COLO668 (cell line): ENCODE results near the gene FHOD3.

Experiments used
- DNase-seq: peaks from one replicate; lab custom pipeline; 2025; ENCODE audit not compliant: unreplicated experiment; lab: John Stamatoyannopoulos, UW

FHOD3 gene

GRCh38 chr18:36321658-36322407, 24.3 kb downstream of the FHOD3 start:
- DNase-seq: no peak

DNA sequence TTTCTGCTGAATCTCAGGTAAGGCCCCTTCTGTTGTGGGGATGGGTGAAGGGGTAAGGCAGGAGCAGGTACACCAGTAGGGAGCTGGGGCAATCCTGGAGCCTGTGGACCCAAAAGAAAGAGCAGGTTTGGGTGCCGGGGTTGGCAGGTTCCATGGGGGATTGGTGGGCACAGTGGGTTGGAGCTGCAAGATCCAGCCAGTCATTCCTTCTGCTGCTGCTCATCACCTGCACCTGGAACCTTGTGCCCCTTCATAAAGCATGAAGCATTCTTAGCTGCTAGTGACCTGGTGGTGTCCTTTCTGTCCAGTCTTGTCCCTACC, 24.9 kb downstream of the FHOD3 start:
- DNase-seq: no peak

- no peak for DNase-seq
Measured at GRCh38 chr18:36322734-36323133, 25.2 kb downstream of the FHOD3 start.

- no peak for DNase-seq
Measured at GRCh38 chr18:36323421-36323820, 25.9 kb downstream of the FHOD3 start.

- no peak for DNase-seq
Measured at GRCh38 chr18:36325846-36326245, 28.3 kb downstream of the FHOD3 start.

GRCh38 chr18:36326771-36327170, 29.3 kb downstream of the FHOD3 start:
- DNase-seq: no peak

- no peak for DNase-seq
Measured at GRCh38 chr18:36327352-36328316, 30.1 kb downstream of the FHOD3 start.

DNA sequence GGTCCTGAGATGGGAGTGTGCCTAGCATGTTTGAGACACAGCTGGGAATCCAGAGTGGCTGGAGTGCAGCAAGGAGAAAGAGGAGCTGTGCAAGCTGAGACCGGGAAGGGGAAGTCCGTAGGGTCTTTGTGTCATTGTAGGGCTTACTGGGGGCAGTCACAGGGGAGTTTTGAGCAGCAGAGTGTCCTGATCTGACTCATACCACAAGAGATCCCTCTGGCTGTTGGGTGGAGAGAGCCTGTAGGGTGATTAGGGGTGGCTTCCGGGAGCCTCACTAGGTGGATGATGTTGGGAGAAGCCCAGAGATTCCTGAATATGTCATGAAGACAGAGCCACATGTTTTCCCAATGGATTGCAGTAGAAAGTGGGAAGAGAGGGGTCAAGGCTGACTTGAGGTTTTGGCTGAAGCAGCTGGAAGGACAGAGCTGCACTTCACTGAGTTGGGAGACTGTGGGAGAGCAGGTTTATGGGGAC, 30.9 kb downstream of the FHOD3 start:
- DNase-seq: no peak

DNA sequence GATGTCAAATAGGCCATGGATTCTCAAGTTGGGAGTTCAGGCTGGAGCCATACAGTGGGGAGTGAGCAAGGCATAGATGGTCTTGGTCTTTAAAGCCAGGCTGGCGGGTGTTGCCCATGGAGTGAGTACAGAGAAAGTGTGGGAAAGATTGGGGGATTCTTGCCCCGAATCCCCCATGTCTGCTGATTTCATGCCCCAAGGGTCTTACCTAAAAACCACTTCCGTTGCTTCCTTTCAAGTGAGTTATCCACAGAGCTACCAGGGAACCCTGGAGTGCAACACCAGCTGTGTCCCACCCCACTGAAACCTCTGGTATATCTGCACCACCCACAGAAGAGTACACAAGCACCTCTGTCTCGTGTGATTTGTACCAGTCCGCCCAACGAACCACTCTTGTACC, 31.4 kb downstream of the FHOD3 start:
- no peak for DNase-seq

DNA sequence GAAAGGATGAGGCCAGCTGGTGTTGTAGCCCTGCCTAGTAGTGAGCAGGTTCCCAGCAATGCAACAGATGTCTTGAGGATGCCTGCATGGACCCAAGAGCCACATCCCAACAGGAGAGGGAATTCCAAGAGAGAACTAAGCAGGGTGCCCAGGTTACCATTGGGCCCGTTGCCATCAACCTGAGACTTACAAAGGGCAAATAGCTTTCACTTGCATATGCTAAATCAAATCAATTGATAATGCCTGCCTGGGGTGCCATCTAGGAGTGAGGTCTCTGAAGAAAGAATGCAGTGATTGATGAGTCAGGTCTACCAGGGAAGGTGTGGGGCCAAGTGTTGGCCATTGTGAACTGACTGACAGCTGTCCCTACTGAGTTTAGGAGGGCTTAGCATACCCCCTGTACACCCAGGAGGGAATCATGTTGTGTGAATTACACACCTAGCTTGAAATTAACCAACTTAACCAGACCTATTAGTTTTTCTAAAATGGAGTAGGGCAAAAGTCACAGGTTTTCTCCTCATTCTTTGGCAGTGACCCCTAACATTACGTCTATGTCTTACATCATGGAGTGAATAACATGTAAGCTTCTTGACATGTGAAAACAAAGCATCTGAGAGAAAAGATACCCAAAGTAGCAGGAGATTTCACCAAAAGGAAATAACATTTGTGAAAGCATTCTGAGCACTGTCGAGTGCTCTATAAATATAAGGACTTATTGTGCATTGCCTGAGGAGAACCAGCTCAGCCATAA, 32.3 kb downstream of the FHOD3 start:
- DNase-seq: no peak

- DNase-seq: no peak
Measured at GRCh38 chr18:36330435-36331052, 33.0 kb downstream of the FHOD3 start.

DNA sequence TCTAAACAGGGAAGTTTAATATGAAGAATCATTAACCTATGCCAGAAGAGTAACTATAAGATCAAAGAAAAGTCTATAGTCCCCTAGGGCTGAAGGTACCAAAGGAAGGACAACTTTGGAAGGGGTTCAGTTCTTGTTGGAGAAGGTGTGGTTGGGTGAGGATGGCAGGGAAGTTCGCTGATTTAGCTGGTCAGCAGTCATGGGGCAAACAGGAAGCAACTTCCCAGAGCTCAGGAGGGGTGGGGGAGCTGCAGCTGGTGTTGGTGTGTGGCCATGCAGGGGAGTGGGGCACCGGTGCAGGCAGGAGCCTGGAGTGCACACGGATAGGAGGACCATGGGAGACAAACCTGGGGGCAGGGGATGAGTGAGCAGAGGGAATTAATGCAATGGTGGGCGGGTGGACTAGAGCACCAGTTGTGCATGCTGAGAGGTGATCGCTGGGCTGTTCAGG, 34.0 kb downstream of the FHOD3 start:
- DNase-seq: no peak

DNA sequence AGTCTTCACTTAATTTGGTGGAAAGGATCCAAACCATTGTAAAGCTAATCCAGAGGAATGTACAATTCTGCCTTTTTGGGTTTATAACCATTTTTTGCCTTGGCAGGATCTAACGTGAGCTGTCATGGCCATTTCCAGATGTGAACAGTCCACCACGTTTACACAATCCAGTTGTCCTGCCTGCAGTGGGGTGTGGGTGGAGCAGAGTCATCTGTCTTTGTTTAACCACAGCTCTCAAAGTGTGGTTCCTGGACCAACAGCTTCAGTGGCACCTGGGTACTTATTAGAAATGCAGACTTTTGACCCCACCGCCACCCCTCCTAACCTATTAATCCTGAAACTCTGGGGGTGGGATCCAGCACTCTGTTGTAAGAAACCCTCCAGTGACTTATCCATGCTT, 35.9 kb downstream of the FHOD3 start:
- DNase-seq: no peak

- no peak for DNase-seq
Measured at GRCh38 chr18:36334798-36335197, 37.3 kb downstream of the FHOD3 start.

DNA sequence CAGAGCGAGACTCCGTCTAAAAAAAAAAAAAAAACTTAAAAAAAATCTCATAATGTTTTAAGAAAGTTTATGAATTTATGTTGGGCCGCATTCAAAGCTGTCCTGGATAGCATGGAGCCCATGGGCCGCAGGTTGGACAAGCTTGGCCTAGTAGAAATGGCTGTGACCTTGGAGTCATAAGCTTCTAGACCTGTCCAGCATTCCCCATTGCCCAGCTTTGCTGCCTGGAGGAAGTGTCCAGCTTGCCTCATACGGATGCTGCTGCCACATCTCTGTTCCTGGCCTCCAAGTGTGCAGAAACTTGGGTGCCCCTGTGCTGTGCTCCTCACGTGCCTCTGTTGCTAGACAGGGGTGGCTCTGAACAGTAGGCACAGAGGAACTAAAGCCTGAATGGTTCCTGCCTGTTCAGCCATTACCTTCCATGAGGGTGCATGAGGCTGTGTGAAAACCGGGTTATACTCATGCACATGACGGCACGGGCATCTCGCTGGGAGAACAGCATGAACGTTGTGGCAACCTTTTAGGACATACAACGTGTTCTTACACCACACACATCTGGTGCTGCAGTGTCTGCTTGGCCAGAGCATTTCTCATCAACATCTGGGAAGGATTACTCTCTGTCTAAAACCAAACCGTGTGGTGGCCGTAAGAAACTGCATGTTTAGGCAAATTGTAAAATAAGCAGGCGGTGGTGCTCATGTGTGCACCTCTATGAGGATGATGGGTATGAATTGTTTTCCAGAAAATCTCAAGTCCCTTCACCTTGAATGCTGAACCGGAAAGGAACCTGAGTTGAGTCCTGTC, 38.2 kb downstream of the FHOD3 start:
- no peak for DNase-seq

DNA sequence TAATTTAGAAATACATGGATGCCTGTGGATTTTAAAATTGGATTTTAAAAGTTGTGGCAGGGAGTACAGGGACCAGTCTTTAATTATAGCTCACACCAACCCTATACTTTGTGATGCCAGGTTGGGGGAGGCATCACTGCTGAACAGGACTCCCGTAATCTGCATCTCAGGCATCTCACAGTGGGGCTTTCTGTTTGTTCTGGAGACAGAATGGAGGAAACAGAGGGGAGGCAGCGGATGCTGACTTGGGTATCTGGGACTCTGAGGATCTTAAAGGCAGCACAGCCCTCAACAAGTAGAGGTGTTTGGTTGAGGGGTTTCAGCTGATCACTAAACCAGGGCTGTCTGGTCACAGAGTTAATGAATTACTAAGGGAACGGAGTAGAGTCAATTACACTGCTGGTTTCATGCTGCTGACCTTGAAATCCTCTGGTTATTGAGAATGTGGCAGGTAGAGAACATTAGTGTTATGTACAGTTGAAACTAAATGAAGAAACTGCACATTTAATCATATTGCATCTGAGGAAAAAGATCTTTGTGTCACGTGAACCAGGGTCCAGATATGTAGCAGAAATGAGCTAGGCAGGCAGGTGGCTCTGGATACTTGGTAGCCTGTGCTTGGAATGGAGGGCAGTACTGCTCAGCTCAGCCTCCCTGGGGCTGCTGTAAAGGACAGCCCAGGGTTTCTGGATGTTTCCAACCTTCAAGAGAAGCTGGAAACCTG, 40.3 kb downstream of the FHOD3 start:
- DNase-seq: no peak

GRCh38 chr18:36338403-36338933, 41.0 kb downstream of the FHOD3 start:
- DNase-seq: no peak

GRCh38 chr18:36340246-36340645, 42.7 kb downstream of the FHOD3 start:
- no peak for DNase-seq

- no peak for DNase-seq
Measured at GRCh38 chr18:36341944-36342343, 44.4 kb downstream of the FHOD3 start.
